Measurements from ENCODE around the gene P3H3. TPM values are rescaled to one million over a fixed set of nuclear protein-coding genes. Genes with fewer than 3 reads are reported as not detected.
A peak's percentile ranks its signal among the peaks of the same experiment; 100 is the strongest.

The P3H3 gene
- total and polyA plus RNA-seq, 2 experiments from 2014 or later = 16.4 to 38.2 TPM

DNA sequence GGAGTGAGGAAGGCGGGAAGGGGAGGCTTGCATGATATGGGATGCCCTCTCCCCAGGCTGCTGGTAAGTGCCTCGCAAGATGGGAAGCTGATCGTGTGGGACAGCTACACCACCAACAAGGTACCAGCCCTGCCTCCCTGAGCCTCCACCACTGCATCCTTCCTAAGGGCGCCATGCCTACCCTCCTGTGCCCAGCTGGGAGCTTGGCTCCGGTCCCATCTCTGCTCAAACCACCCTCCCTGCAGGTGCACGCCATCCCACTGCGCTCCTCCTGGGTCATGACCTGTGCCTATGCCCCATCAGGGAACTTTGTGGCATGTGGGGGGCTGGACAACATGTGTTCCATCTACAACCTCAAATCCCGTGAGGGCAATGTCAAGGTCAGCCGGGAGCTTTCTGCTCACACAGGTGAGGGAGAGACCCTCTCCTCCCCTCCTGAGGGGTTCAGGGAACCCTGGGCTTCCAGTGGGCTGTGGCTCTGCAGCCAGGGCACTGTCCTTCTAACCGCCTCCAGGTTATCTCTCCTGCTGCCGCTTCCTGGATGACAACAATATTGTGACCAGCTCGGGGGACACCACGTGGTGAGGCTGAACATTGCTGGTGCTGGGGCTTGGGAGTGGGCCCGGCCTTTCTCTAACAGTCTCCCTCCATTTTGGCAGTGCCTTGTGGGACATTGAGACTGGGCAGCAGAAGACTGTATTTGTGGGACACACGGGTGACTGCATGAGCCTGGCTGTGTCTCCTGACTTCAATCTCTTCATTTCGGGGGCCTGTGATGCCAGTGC lies 15.1 kb downstream of the P3H3 start (continued):
- TF ChIP-seq ZNF331 (CRISPR knock-in tag; IDR thresholded peaks at IDR 0.05; ENCODE audit: low read depth) (no peak), EZH2 (IDR thresholded peaks at IDR 0.05; ENCODE audit: low read depth, unreplicated experiment) (no peak)
- TF ChIP-seq, protein P1, sequence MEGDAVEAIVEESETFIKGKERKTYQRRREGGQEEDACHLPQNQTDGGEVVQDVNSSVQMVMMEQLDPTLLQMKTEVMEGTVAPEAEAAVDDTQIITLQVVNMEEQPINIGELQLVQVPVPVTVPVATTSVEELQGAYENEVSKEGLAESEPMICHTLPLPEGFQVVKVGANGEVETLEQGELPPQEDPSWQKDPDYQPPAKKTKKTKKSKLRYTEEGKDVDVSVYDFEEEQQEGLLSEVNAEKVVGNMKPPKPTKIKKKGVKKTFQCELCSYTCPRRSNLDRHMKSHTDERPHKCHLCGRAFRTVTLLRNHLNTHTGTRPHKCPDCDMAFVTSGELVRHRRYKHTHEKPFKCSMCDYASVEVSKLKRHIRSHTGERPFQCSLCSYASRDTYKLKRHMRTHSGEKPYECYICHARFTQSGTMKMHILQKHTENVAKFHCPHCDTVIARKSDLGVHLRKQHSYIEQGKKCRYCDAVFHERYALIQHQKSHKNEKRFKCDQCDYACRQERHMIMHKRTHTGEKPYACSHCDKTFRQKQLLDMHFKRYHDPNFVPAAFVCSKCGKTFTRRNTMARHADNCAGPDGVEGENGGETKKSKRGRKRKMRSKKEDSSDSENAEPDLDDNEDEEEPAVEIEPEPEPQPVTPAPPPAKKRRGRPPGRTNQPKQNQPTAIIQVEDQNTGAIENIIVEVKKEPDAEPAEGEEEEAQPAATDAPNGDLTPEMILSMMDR (conservative IDR thresholded peaks at IDR 0.05; ENCODE audit: low read depth in 2 of 2) = peak; percentile 15 to 50; a peak in 3 of 4 replicates
- TF ChIP-seq, protein P2, sequence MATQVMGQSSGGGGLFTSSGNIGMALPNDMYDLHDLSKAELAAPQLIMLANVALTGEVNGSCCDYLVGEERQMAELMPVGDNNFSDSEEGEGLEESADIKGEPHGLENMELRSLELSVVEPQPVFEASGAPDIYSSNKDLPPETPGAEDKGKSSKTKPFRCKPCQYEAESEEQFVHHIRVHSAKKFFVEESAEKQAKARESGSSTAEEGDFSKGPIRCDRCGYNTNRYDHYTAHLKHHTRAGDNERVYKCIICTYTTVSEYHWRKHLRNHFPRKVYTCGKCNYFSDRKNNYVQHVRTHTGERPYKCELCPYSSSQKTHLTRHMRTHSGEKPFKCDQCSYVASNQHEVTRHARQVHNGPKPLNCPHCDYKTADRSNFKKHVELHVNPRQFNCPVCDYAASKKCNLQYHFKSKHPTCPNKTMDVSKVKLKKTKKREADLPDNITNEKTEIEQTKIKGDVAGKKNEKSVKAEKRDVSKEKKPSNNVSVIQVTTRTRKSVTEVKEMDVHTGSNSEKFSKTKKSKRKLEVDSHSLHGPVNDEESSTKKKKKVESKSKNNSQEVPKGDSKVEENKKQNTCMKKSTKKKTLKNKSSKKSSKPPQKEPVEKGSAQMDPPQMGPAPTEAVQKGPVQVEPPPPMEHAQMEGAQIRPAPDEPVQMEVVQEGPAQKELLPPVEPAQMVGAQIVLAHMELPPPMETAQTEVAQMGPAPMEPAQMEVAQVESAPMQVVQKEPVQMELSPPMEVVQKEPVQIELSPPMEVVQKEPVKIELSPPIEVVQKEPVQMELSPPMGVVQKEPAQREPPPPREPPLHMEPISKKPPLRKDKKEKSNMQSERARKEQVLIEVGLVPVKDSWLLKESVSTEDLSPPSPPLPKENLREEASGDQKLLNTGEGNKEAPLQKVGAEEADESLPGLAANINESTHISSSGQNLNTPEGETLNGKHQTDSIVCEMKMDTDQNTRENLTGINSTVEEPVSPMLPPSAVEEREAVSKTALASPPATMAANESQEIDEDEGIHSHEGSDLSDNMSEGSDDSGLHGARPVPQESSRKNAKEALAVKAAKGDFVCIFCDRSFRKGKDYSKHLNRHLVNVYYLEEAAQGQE (IDR thresholded peaks at IDR 0.05; ENCODE audit: unreplicated experiment) = no peak

DNA sequence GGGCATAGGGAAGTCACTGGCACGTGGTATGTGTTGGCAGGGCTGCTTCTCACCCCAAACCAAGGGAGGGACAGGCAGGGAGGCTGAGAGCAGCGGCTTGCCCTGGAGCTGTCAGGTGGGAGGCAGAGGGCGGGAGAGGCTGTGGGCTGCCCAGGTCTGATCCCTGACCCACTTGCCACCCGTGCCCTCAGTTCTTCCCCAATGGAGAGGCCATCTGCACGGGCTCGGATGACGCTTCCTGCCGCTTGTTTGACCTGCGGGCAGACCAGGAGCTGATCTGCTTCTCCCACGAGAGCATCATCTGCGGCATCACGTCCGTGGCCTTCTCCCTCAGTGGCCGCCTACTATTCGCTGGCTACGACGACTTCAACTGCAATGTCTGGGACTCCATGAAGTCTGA lies 17.2 kb downstream of the P3H3 start:
- no peak overlapping the region for H3K4me3 ChIP-seq
- no peak overlapping the region for H3K27ac Mint-ChIP-seq
- H3K9me3 Mint-ChIP-seq = no peaks in the 10 kb centered on the region
- ATAC-seq (no peak), DNase-seq (ENCODE audit: low spot score) (no peak)
- H3K36me3 Mint-ChIP-seq (ENCODE audit: low read depth) = peaks cover 71% of the 10 kb centered on the region
- H3K4me1 Mint-ChIP-seq = peaks cover 9% of the 10 kb centered on the region; the same call in 2 of the 3 replicates
- H3K27ac ChIP-seq (ENCODE audit: low read depth) = no peak overlapping the region
- no peak overlapping the region for H2AFZ ChIP-seq
- H3K4me3 Mint-ChIP-seq = no peak overlapping the region
- peaks cover 28% of the 10 kb centered on the region for H3K36me3 ChIP-seq (ENCODE audit: insufficient read depth)
- peaks cover 10% of the 10 kb centered on the region for H3K79me2 ChIP-seq (replicated peaks; ENCODE audit: insufficient read depth)
- no peaks in the 10 kb centered on the region; the same call in 1 of the 2 replicates for H4K20me1 ChIP-seq (replicated peaks; ENCODE audit: insufficient read depth)
- H3K9me2 ChIP-seq (ENCODE audit: insufficient read depth) = no peaks in the 10 kb centered on the region
- H3K4me1 ChIP-seq (ENCODE audit: insufficient read depth) = peaks cover 4% of the 10 kb centered on the region; the same call in 1 of the 2 replicates
- no peak overlapping the region for H3K4me2 ChIP-seq
- H3K27me3 ChIP-seq (ENCODE audit: insufficient read depth) = no peaks in the 10 kb centered on the region
- 0 out of 2 replicates have a peak, but pooled peaks cover 3% of the 10 kb centered on the region for H3F3A ChIP-seq (replicated peaks; ENCODE audit: low read depth)
- H3K27me3 Mint-ChIP-seq (ENCODE audit: insufficient read depth, low read depth, poor library complexity) = peaks cover 24% of the 10 kb centered on the region
- TF ChIP-seq, protein P3, sequence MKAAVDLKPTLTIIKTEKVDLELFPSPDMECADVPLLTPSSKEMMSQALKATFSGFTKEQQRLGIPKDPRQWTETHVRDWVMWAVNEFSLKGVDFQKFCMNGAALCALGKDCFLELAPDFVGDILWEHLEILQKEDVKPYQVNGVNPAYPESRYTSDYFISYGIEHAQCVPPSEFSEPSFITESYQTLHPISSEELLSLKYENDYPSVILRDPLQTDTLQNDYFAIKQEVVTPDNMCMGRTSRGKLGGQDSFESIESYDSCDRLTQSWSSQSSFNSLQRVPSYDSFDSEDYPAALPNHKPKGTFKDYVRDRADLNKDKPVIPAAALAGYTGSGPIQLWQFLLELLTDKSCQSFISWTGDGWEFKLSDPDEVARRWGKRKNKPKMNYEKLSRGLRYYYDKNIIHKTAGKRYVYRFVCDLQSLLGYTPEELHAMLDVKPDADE (IDR thresholded peaks at IDR 0.05) = no peak
- TF ChIP-seq, protein P1 (conservative IDR thresholded peaks at IDR 0.05; ENCODE audit: low read depth in 2 of 2) = no peak
- TF ChIP-seq ZNF331 (CRISPR knock-in tag; IDR thresholded peaks at IDR 0.05; ENCODE audit: low read depth) (no peak), POLR2AphosphoS5 (IDR thresholded peaks at IDR 0.05; ENCODE audit: low read depth) (no peak), JUNB (IDR thresholded peaks at IDR 0.05; ENCODE audit: unreplicated experiment) (no peak), CREB1 (CRISPR knock-in tag; IDR thresholded peaks at IDR 0.05; ENCODE audit: low read depth) (no peak), EZH2phosphoT487 (IDR thresholded peaks at IDR 0.05; ENCODE audit: unreplicated experiment) (no peak), NANOG (IDR thresholded peaks at IDR 0.05; ENCODE audit: borderline replicate concordance) (no peak), EZH2 (IDR thresholded peaks at IDR 0.05; ENCODE audit: low read depth, unreplicated experiment) (no peak), STAT1 (IDR thresholded peaks at IDR 0.05; ENCODE audit: unreplicated experiment) (no peak), ZNF114 (CRISPR knock-in tag; IDR thresholded peaks at IDR 0.05) (no peak)
- TF ChIP-seq, protein P2 (IDR thresholded peaks at IDR 0.05; ENCODE audit: unreplicated experiment) = no peak
